DOHH2 (cell line): ENCODE measurements around the gene NUP93.

Experiments used
- H3F3A ChIP-seq: fragments of 200-600 bp; sonication (generic), shearing (Covaris generic); 2 replicates; pipeline ENCODE4 v1.6.0; 2016; ENCODE audit warnings: antibody characterized with exemption, mild to moderate bottlenecking; ENCODE audit not compliant: control insufficient read depth, insufficient read depth
- H3K27ac ChIP-seq: fragments of 200-600 bp; sonication (generic); 2 replicates; pipeline ENCODE4 v1.5.1; 2014; ENCODE audit warnings: low read depth, mild to moderate bottlenecking, low read length, moderate library complexity
- H3K27me3 ChIP-seq: fragments of 200-600 bp; sonication (generic); 2 replicates; pipeline ENCODE4 v1.6.1; 2014; ENCODE audit warnings: mild to moderate bottlenecking, low read length, mixed read lengths; ENCODE audit not compliant: control insufficient read depth
- H3K36me3 ChIP-seq: fragments of 200-600 bp; sonication (generic); 2 replicates; pipeline ENCODE4 v1.6.1; 2014; ENCODE audit warnings: mild to moderate bottlenecking, low read length, moderate library complexity, mixed read lengths; ENCODE audit not compliant: control insufficient read depth
- H3K4me1 ChIP-seq: fragments of 200-600 bp; sonication (generic); 2 replicates; pipeline ENCODE4 v1.6.1; 2014; ENCODE audit warnings: mild to moderate bottlenecking, low read length, mixed read lengths; ENCODE audit not compliant: control insufficient read depth
- H3K4me2 ChIP-seq: fragments of 200-600 bp; sonication (generic); 2 replicates; pipeline ENCODE4 v1.6.0; 2014; ENCODE audit warnings: mild to moderate bottlenecking, low read length, moderate library complexity
- H3K4me3 ChIP-seq: fragments of 200-600 bp; sonication (generic); 2 replicates; pipeline ENCODE4 v1.5.1; 2014; ENCODE audit warnings: mild to moderate bottlenecking, low read length, mixed read lengths
- H3K79me2 ChIP-seq: fragments of 200-600 bp; sonication (generic); 2 replicates; pipeline ENCODE4 v1.6.1; 2014; ENCODE audit warnings: mild to moderate bottlenecking, low read length, mixed read lengths; ENCODE audit not compliant: control insufficient read depth
- H3K9me2 ChIP-seq: fragments of 200-600 bp; sonication (generic); replicated peaks from 2 replicates; pipeline ENCODE4 v1.6.1; 2014; ENCODE audit warnings: mild to moderate bottlenecking, low read length, mixed read lengths; ENCODE audit not compliant: control insufficient read depth
- H3K9me3 ChIP-seq: fragments of 200-600 bp; sonication (generic); 2 replicates; pipeline ENCODE4 v1.6.1; 2014; ENCODE audit warnings: antibody characterized with exemption, low read length, mixed read lengths; ENCODE audit not compliant: control insufficient read depth, insufficient read depth
- H4K20me1 ChIP-seq: fragments of 200-600 bp; sonication (generic); 2 replicates; pipeline ENCODE4 v1.6.0; 2014; ENCODE audit warnings: low read depth, mild to moderate bottlenecking, antibody characterized with exemption, low read length, moderate library complexity; ENCODE audit not compliant: control insufficient read depth, insufficient read depth
- CTCF ChIP-seq: fragments of 200-600 bp; sonication (generic); IDR thresholded peaks from one replicate; pipeline ENCODE4 v1.5.1; 2014; ENCODE audit warnings: antibody characterized with exemption, mild to moderate bottlenecking, low read depth, low read length; ENCODE audit not compliant: poor library complexity, severe bottlenecking
- EZH2phosphoT487 ChIP-seq: fragments of 200-600 bp; sonication (generic); IDR thresholded peaks from 2 replicates; pipeline ENCODE4 v1.6.1; 2017; ENCODE audit warnings: borderline replicate concordance, mild to moderate bottlenecking, antibody characterized with exemption, low read length, moderate library complexity, mixed read lengths

Gene NUP93

GRCh38 chr16:56861092-56861610 lies 131.2 kb downstream of the NUP93 start:
- Histone ChIP-seq H3K4me2 (peak overlapping the region; percentile 70), H3K36me3 (no peaks in the 10 kb centered on the region)

GRCh38 chr16:56861756-56862155 lies 131.8 kb downstream of the NUP93 start:
- Histone ChIP-seq H3K4me1 (peaks cover 37% of the 10 kb centered on the region), H3F3A (peaks cover 5% of the 10 kb centered on the region; the same call in 1 of the 2 replicates), H4K20me1 (no peaks in the 10 kb centered on the region), H3K27me3 (no peaks in the 10 kb centered on the region), H3K9me3 (no peaks in the 10 kb centered on the region), H3K36me3 (no peaks in the 10 kb centered on the region), H3K9me2 (no peaks in the 10 kb centered on the region), H3K79me2 (no peaks in the 10 kb centered on the region), H3K27ac (no peak overlapping the region), H3K4me3 (no peak overlapping the region), H3K4me2 (no peak overlapping the region)
- TF ChIP-seq CTCF (no peak), EZH2phosphoT487 (no peak)

More at GRCh38 chr16:56861092-56861610, 131.2 kb downstream of the NUP93 start:
- Histone ChIP-seq H3K79me2 (no peaks in the 10 kb centered on the region), H3K4me1 (peaks cover 37% of the 10 kb centered on the region), H3F3A (peaks cover 5% of the 10 kb centered on the region; the same call in 1 of the 2 replicates), H3K9me3 (no peaks in the 10 kb centered on the region), H3K4me3 (peak overlapping the region; percentile 50), H3K27ac (peak overlapping the region; percentile 62), H3K27me3 (no peaks in the 10 kb centered on the region), H4K20me1 (no peaks in the 10 kb centered on the region), H3K9me2 (no peaks in the 10 kb centered on the region)
- TF ChIP-seq EZH2phosphoT487 (no peak), CTCF (no peak)

GRCh38 chr16:56862776-56863175 lies 132.8 kb downstream of the NUP93 start:
- no peaks in the 10 kb centered on the region for H3K27me3 ChIP-seq
- no peak overlapping the region for H3K27ac ChIP-seq
- H3K9me3 ChIP-seq = no peaks in the 10 kb centered on the region
- no peaks in the 10 kb centered on the region for H3K79me2 ChIP-seq
- no peak overlapping the region for H3K4me2 ChIP-seq
- no peaks in the 10 kb centered on the region for H3K36me3 ChIP-seq
- H3K4me1 ChIP-seq = peaks cover 42% of the 10 kb centered on the region
- peaks cover 5% of the 10 kb centered on the region; the same call in 1 of the 2 replicates for H3F3A ChIP-seq
- no peaks in the 10 kb centered on the region for H3K9me2 ChIP-seq
- no peak overlapping the region for H3K4me3 ChIP-seq
- TF ChIP-seq CTCF (no peak), EZH2phosphoT487 (no peak)
- H4K20me1 ChIP-seq = no peaks in the 10 kb centered on the region
